ENCODE data around the gene GPSM1. TPM values are rescaled to one million over a fixed set of nuclear protein-coding genes. Genes with fewer than 3 reads are reported as not detected.
A peak's percentile ranks its signal among the peaks of the same experiment; 100 is the strongest.

The GPSM1 gene
- total RNA-seq, 2 experiments from 2014 or later, result 9.0 TPM

GRCh38 chr9:136309806-136310220 lies 17.5 kb upstream of the GPSM1 start:
- no peaks in the 10 kb centered on the region for H3K36me3 Mint-ChIP-seq (ENCODE audit: low read depth)
- peaks cover 4% of the 10 kb centered on the region for H3K27me3 Mint-ChIP-seq (ENCODE audit: low read depth)
- no peaks in the 10 kb centered on the region for H3K4me1 Mint-ChIP-seq (ENCODE audit: low read depth)
- intact Hi-C loops (cut with micrococcal nuclease), result no loop called here
- peaks cover 4% of the 10 kb centered on the region for H3K9me3 Mint-ChIP-seq
- no peak overlapping the region for H3K27ac Mint-ChIP-seq
- H3K4me3 Mint-ChIP-seq, result no peak overlapping the region
- DNase-seq, result no peak
- CTCF ChIA-PET, result no interaction called here

GRCh38 chr9:136310273-136311030 lies 16.9 kb upstream of the GPSM1 start:
- Mint-ChIP-seq H3K4me1 (ENCODE audit: low read depth) (no peaks in the 10 kb centered on the region), H3K9me3 (peaks cover 11% of the 10 kb centered on the region), H3K27me3 (ENCODE audit: low read depth) (peaks cover 4% of the 10 kb centered on the region), H3K36me3 (ENCODE audit: low read depth) (no peaks in the 10 kb centered on the region), H3K27ac (no peak overlapping the region), H3K4me3 (no peak overlapping the region)
- intact Hi-C loops (cut with micrococcal nuclease), result no loop called here
- no peak for DNase-seq
- CTCF ChIA-PET, result interaction anchor here (1.3 kb wide), 1 partner anchor 23 kb away, joined by 3 read pairs; no protein-coding TSS in a partner anchor

GRCh38 chr9:136311051-136312008 lies 16.0 kb upstream of the GPSM1 start:
- intact Hi-C loops (cut with micrococcal nuclease), result loop anchor here (1.0 kb wide), 2 partner anchors 52 to 89 kb away; partner anchors contain the start of genes DNLZ and SNAPC4
- H3K27ac Mint-ChIP-seq, result no peak overlapping the region
- H3K27me3 Mint-ChIP-seq (ENCODE audit: low read depth), result peaks cover 2% of the 10 kb centered on the region
- peak; percentile 19 for DNase-seq
- H3K9me3 Mint-ChIP-seq, result peaks cover 16% of the 10 kb centered on the region
- no peaks in the 10 kb centered on the region for H3K36me3 Mint-ChIP-seq (ENCODE audit: low read depth)
- no peaks in the 10 kb centered on the region for H3K4me1 Mint-ChIP-seq (ENCODE audit: low read depth)
- no peak overlapping the region for H3K4me3 Mint-ChIP-seq
- CTCF ChIA-PET, result interaction anchor here (1.0 to 1.3 kb wide), 2 partner anchors 23 to 90 kb away, joined by 3 read pairs; no protein-coding TSS in a partner anchor

- Mint-ChIP-seq H3K36me3 (ENCODE audit: low read depth) (no peaks in the 10 kb centered on the region), H3K4me1 (ENCODE audit: low read depth) (no peaks in the 10 kb centered on the region), H3K27me3 (ENCODE audit: low read depth) (no peaks in the 10 kb centered on the region), H3K4me3 (no peak overlapping the region), H3K27ac (no peak overlapping the region), H3K9me3 (peaks cover 17% of the 10 kb centered on the region)
- CTCF ChIA-PET, result interaction anchor here (0.6 to 1.0 kb wide), 2 partner anchors 11 to 90 kb away, joined by 3 to 4 read pairs; no protein-coding TSS in a partner anchor
- intact Hi-C loops (cut with micrococcal nuclease), result loop anchor here (1.0 kb wide), 2 partner anchors 51 to 88 kb away; partner anchors contain the start of genes DNLZ and SNAPC4
- DNase-seq, result no peak
These were observed 15.3 kb upstream of the GPSM1 start for GRCh38 chr9:136312009-136312375.

GRCh38 chr9:136312436-136312835 lies 14.9 kb upstream of the GPSM1 start:
- CTCF ChIA-PET, result interaction anchor here (0.6 to 1.0 kb wide), 5 partner anchors 12 to 388 kb away, joined by 3 to 6 read pairs (median 3); partner anchors contain the start of gene DNLZ
- Mint-ChIP-seq H3K4me1 (ENCODE audit: low read depth) (no peaks in the 10 kb centered on the region), H3K9me3 (peaks cover 17% of the 10 kb centered on the region), H3K4me3 (no peak overlapping the region), H3K27ac (no peak overlapping the region), H3K27me3 (ENCODE audit: low read depth) (no peaks in the 10 kb centered on the region), H3K36me3 (ENCODE audit: low read depth) (no peaks in the 10 kb centered on the region)
- intact Hi-C loops (cut with micrococcal nuclease), result loop anchor here (1.0 kb wide), 2 partner anchors 51 to 88 kb away; partner anchors contain the start of genes DNLZ and SNAPC4
- DNase-seq, result peak; percentile 55

- no peaks in the 10 kb centered on the region for H3K4me1 Mint-ChIP-seq (ENCODE audit: low read depth)
- H3K27ac Mint-ChIP-seq, result no peak overlapping the region
- DNase-seq, result no peak
- no peaks in the 10 kb centered on the region for H3K36me3 Mint-ChIP-seq (ENCODE audit: low read depth)
- peaks cover 17% of the 10 kb centered on the region for H3K9me3 Mint-ChIP-seq
- no peak overlapping the region for H3K4me3 Mint-ChIP-seq
- intact Hi-C loops (cut with micrococcal nuclease), result no loop called here
- H3K27me3 Mint-ChIP-seq (ENCODE audit: low read depth), result no peaks in the 10 kb centered on the region
- CTCF ChIA-PET, result interaction anchor here (0.6 to 0.9 kb wide), 7 partner anchors 15 to 791 kb away, joined by 3 to 6 read pairs (median 3); partner anchors contain the start of gene DNLZ
These were observed 14.0 kb upstream of the GPSM1 start for GRCh38 chr9:136313111-136314055.

GRCh38 chr9:136314056-136314416 lies 13.3 kb upstream of the GPSM1 start:
- H3K27me3 Mint-ChIP-seq (ENCODE audit: low read depth), result no peaks in the 10 kb centered on the region
- no peak for DNase-seq
- no peaks in the 10 kb centered on the region for H3K36me3 Mint-ChIP-seq (ENCODE audit: low read depth)
- H3K4me3 Mint-ChIP-seq, result no peak overlapping the region
- intact Hi-C loops (cut with micrococcal nuclease), result no loop called here
- H3K9me3 Mint-ChIP-seq, result peaks cover 17% of the 10 kb centered on the region
- H3K27ac Mint-ChIP-seq, result no peak overlapping the region
- CTCF ChIA-PET, result no interaction called here
- H3K4me1 Mint-ChIP-seq (ENCODE audit: low read depth), result no peaks in the 10 kb centered on the region

GRCh38 chr9:136314944-136315343 lies 12.4 kb upstream of the GPSM1 start:
- Mint-ChIP-seq H3K27ac (no peak overlapping the region), H3K36me3 (ENCODE audit: low read depth) (no peaks in the 10 kb centered on the region), H3K4me3 (no peak overlapping the region), H3K27me3 (ENCODE audit: low read depth) (no peaks in the 10 kb centered on the region), H3K9me3 (peaks cover 17% of the 10 kb centered on the region), H3K4me1 (ENCODE audit: low read depth) (no peaks in the 10 kb centered on the region)
- intact Hi-C loops (cut with micrococcal nuclease), result no loop called here
- no peak for DNase-seq
- CTCF ChIA-PET, result no interaction called here

GRCh38 chr9:136316271-136316751 lies 11.0 kb upstream of the GPSM1 start:
- intact Hi-C loops (cut with micrococcal nuclease), result no loop called here
- no peak overlapping the region for H3K27ac Mint-ChIP-seq
- no peaks in the 10 kb centered on the region for H3K27me3 Mint-ChIP-seq (ENCODE audit: low read depth)
- H3K4me3 Mint-ChIP-seq, result no peak overlapping the region
- H3K4me1 Mint-ChIP-seq (ENCODE audit: low read depth), result no peaks in the 10 kb centered on the region
- H3K36me3 Mint-ChIP-seq (ENCODE audit: low read depth), result no peaks in the 10 kb centered on the region
- CTCF ChIA-PET, result no interaction called here
- DNase-seq, result no peak
- peaks cover 17% of the 10 kb centered on the region for H3K9me3 Mint-ChIP-seq

- H3K9me3 Mint-ChIP-seq, result peaks cover 17% of the 10 kb centered on the region
- no peaks in the 10 kb centered on the region for H3K36me3 Mint-ChIP-seq (ENCODE audit: low read depth)
- no peaks in the 10 kb centered on the region for H3K27me3 Mint-ChIP-seq (ENCODE audit: low read depth)
- intact Hi-C loops (cut with micrococcal nuclease), result no loop called here
- no peak overlapping the region for H3K4me3 Mint-ChIP-seq
- DNase-seq, result no peak
- no peak overlapping the region for H3K27ac Mint-ChIP-seq
- CTCF ChIA-PET, result no interaction called here
- no peaks in the 10 kb centered on the region for H3K4me1 Mint-ChIP-seq (ENCODE audit: low read depth)
These were observed 10.3 kb upstream of the GPSM1 start for GRCh38 chr9:136316896-136317676.

GRCh38 chr9:136317695-136318094 lies 9.6 kb upstream of the GPSM1 start:
- no peak for DNase-seq
- Mint-ChIP-seq H3K27me3 (ENCODE audit: low read depth) (no peaks in the 10 kb centered on the region), H3K4me3 (no peak overlapping the region)

More at GRCh38 chr9:136317695-136318094, 9.6 kb upstream of the GPSM1 start:
- H3K4me1 Mint-ChIP-seq (ENCODE audit: low read depth), result no peaks in the 10 kb centered on the region
- H3K9me3 Mint-ChIP-seq, result peaks cover 17% of the 10 kb centered on the region
- CTCF ChIA-PET, result no interaction called here
- H3K36me3 Mint-ChIP-seq (ENCODE audit: low read depth), result no peaks in the 10 kb centered on the region
- no peak overlapping the region for H3K27ac Mint-ChIP-seq
- intact Hi-C loops (cut with micrococcal nuclease), result no loop called here

Data from activated naive CD4-positive, alpha-beta T cell treated with anti-CD3 and anti-CD28 coated beads for 36 hours (primary cell).